ENCODE data around the gene GRK4. TPM values are rescaled to one million over a fixed set of nuclear protein-coding genes. Genes with fewer than 3 reads are reported as not detected.

The GRK4 gene
- total and polyA plus RNA-seq, 2 donors (not counting 1 experiment from before 2014, with no cell fraction given), result 0.73 to 2.3 TPM

DNA sequence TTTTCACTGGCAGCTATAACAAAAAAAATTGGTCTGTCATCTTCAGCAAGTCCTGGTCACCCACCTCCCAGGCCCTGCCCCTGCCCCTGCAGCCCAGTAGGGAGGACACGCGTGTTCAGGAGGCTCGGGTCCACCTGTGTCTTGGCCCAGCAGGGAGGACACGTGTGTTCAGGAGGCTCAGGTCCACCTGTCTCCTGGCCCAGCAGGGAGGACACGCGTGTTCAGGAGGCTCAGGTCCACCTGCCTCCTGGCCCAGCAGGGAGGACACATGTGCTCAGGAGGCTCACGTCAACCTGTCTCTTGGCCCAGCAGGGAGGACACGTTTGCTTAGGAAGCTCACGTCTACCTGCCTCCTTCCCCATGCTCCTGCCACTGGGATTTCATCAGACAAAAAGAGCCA lies 66.1 kb downstream of the GRK4 start:
- Histone ChIP-seq H3K4me1 (ENCODE audit: control insufficient read depth in 2 of 2, insufficient read depth in 2 of 2, low read length in 2 of 2) (no peaks in the 10 kb centered on the region), H3K4me2 (replicated peaks; ENCODE audit: low read depth, low read length, poor library complexity, severe bottlenecking) (no peak overlapping the region), H3K27ac (ENCODE audit: low read length in 2 of 2) (no peak overlapping the region), H3K9me3 (ENCODE audit: control extremely low read depth in 1 of 3, control insufficient read depth in 2 of 3, insufficient read depth in 1 of 3, low read length in 2 of 3) (no peaks in the 10 kb centered on the region), H2AFZ (ENCODE audit: insufficient read depth, low read depth, low read length, poor library complexity, severe bottlenecking) (no peak overlapping the region), H3K79me2 (ENCODE audit: control insufficient read depth, insufficient read depth, low read length) (no peaks in the 10 kb centered on the region), H4K20me1 (ENCODE audit: control insufficient read depth, insufficient read depth, low read length, poor library complexity, severe bottlenecking) (no peaks in the 10 kb centered on the region), H3K4me3 (ENCODE audit: control extremely low read depth in 1 of 5, extremely low read depth in 1 of 5, insufficient read depth in 1 of 5, low read depth in 2 of 5, low read length in 4 of 5) (no peak overlapping the region), H3K27me3 (replicated peaks in 1 of 4; ENCODE audit: control extremely low read depth in 1 of 4, control insufficient read depth in 3 of 4, insufficient read depth in 4 of 4, low read length in 3 of 4) (no peaks in the 10 kb centered on the region), H3K9ac (ENCODE audit: low read length) (no peak overlapping the region), H3K36me3 (replicated peaks in 1 of 2; ENCODE audit: control extremely low read depth in 1 of 2, control insufficient read depth in 1 of 2, extremely low read depth in 1 of 2, insufficient read depth in 2 of 2, low read length in 1 of 2) (no peaks in the 10 kb centered on the region)
- ChIA-PET POLR2A (no interaction called here), CTCF (no interaction called here)
- no peaks in the 10 kb centered on the region for H3K27me3 Mint-ChIP-seq
- ATAC-seq (ENCODE audit: low read depth) (no peak), DNase-seq (no peak)
- WGBS (ENCODE audit: insufficient coverage), result 93% methylated on average over 8 of the region's 9 CpGs
- H3K9me3 Mint-ChIP-seq (ENCODE audit: insufficient read depth), result no peaks in the 10 kb centered on the region
- TF ChIP-seq EZH2 (IDR thresholded peaks at IDR 0.05; ENCODE audit: borderline replicate concordance, insufficient read depth, low read depth, low read length, poor library complexity, severe bottlenecking) (no peak), CTCF (IDR thresholded peaks at IDR 0.05) (no peak)
- H3K4me1 Mint-ChIP-seq, result no peaks in the 10 kb centered on the region
- H3K4me3 Mint-ChIP-seq, result no peak overlapping the region
- intact Hi-C loops (cut with micrococcal nuclease), result no loop called here
- no peak overlapping the region for H3K27ac Mint-ChIP-seq

DNA sequence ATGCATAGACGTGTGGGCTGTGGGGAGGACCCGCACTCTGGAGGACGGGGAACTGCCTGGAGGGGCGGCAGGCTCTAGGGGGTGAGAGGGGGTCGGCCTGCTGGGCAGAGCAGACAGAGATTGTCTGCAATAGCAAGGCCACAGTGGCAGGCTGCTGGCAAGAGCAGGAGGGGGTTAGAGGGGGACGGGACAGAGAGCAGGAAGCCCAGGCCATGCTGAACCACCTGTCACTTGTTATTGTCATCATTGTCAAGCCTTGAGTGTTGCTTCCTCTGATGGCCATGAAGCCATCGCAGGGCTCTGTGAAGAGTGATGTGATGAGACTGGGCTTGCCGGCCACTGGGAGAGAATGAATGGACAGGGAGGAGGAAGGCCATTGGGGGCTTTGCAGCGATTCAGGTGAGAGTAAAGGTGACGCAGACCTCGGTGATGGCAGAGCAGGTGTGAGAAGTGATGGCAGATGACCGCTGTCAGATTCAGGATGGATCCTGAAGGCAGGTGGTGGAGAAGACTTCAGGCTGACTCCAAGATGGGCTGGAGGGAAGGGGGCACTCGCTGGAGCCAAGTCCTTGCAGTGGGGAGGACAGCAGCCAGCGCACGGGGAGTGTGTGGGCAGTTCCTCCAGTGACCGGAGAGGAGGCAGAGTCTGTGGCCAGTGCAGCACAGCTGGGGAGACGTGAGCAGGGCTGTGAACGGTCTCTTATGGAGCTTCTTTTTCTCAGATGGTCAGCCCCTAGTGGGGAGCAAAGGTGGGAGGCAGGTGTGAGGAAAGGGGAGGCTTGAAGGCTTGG lies 67.4 kb downstream of the GRK4 start:
- no peaks in the 10 kb centered on the region for H3K4me1 ChIP-seq (ENCODE audit: control insufficient read depth in 2 of 2, insufficient read depth in 2 of 2, low read length in 2 of 2)
- Mint-ChIP-seq H3K9me3 (ENCODE audit: insufficient read depth) (no peaks in the 10 kb centered on the region), H3K4me1 (no peaks in the 10 kb centered on the region), H3K4me3 (no peak overlapping the region), H3K27me3 (no peaks in the 10 kb centered on the region), H3K27ac (no peak overlapping the region)
- no peak for TF ChIP-seq EZH2 (IDR thresholded peaks at IDR 0.05; ENCODE audit: borderline replicate concordance, insufficient read depth, low read depth, low read length, poor library complexity, severe bottlenecking)
- TF ChIP-seq CTCF (IDR thresholded peaks at IDR 0.05), result no peak
- no peak overlapping the region for H3K27ac ChIP-seq (ENCODE audit: low read length in 2 of 2)
- H2AFZ ChIP-seq (ENCODE audit: insufficient read depth, low read depth, low read length, poor library complexity, severe bottlenecking), result no peak overlapping the region
- no peaks in the 10 kb centered on the region for H3K36me3 ChIP-seq (replicated peaks in 1 of 2; ENCODE audit: control extremely low read depth in 1 of 2, control insufficient read depth in 1 of 2, extremely low read depth in 1 of 2, insufficient read depth in 2 of 2, low read length in 1 of 2)
- intact Hi-C loops (cut with micrococcal nuclease), result no loop called here
- POLR2A ChIA-PET, result no interaction called here
- ATAC-seq (ENCODE audit: low read depth), result no peak
- no peaks in the 10 kb centered on the region for H3K79me2 ChIP-seq (ENCODE audit: control insufficient read depth, insufficient read depth, low read length)
- 89% methylated on average over 18 of the region's 18 CpGs for WGBS (ENCODE audit: insufficient coverage)
- no peak overlapping the region for H3K4me2 ChIP-seq (replicated peaks; ENCODE audit: low read depth, low read length, poor library complexity, severe bottlenecking)
- no peaks in the 10 kb centered on the region for H4K20me1 ChIP-seq (ENCODE audit: control insufficient read depth, insufficient read depth, low read length, poor library complexity, severe bottlenecking)
- H3K27me3 ChIP-seq (replicated peaks in 1 of 4; ENCODE audit: control extremely low read depth in 1 of 4, control insufficient read depth in 3 of 4, insufficient read depth in 4 of 4, low read length in 3 of 4), result no peaks in the 10 kb centered on the region
- no peak overlapping the region for H3K4me3 ChIP-seq (ENCODE audit: control extremely low read depth in 1 of 5, extremely low read depth in 1 of 5, insufficient read depth in 1 of 5, low read depth in 2 of 5, low read length in 4 of 5)
- H3K9ac ChIP-seq (ENCODE audit: low read length), result no peak overlapping the region
- CTCF ChIA-PET, result no interaction called here
- H3K9me3 ChIP-seq (ENCODE audit: control extremely low read depth in 1 of 3, control insufficient read depth in 2 of 3, insufficient read depth in 1 of 3, low read length in 2 of 3), result no peaks in the 10 kb centered on the region
- DNase-seq, result no peak
